Duodenal mucosa (tissue), 2 donors: ENCODE data around the gene PGAM4.

Source experiments
- H3K27ac ChIP-seq: one replicate; pipeline ENCODE4 v1.7.0; 2013; ENCODE audit warnings: low read depth, low read length
- H3K27me3 ChIP-seq, 2 donors: one replicate each; pipeline ENCODE4 v1.7.0; 2013; ENCODE audit warnings: low read length in 2 of 2, control low read depth in 1 of 2; ENCODE audit not compliant: insufficient read depth in 2 of 2, control insufficient read depth in 1 of 2
- H3K36me3 ChIP-seq, 2 donors: one replicate each; pipeline ENCODE4 v1.7.0; 2013; ENCODE audit warnings: low read length in 2 of 2, control low read depth in 1 of 2; ENCODE audit not compliant: insufficient read depth in 2 of 2, control insufficient read depth in 1 of 2
- H3K4me1 ChIP-seq, 2 donors: one replicate each; pipeline ENCODE4 v1.7.0; 2013; ENCODE audit warnings: low read length in 2 of 2, control low read depth in 1 of 2; ENCODE audit not compliant: insufficient read depth in 2 of 2, control insufficient read depth in 1 of 2
- H3K4me3 ChIP-seq, 2 donors: one replicate each; pipeline ENCODE4 v1.7.0; 2013; ENCODE audit warnings: low read length in 2 of 2, low read depth in 1 of 2
- H3K9ac ChIP-seq, 2 donors: one replicate each; pipeline ENCODE4 v1.7.0; 2013; ENCODE audit warnings: low read length in 2 of 2, low read depth in 1 of 2
- H3K9me3 ChIP-seq, 2 donors: one replicate each; pipeline ENCODE4 v1.7.0; 2013; ENCODE audit warnings: low read length in 2 of 2, control low read depth in 1 of 2; ENCODE audit not compliant: control insufficient read depth in 1 of 2

PGAM4 gene

DNA sequence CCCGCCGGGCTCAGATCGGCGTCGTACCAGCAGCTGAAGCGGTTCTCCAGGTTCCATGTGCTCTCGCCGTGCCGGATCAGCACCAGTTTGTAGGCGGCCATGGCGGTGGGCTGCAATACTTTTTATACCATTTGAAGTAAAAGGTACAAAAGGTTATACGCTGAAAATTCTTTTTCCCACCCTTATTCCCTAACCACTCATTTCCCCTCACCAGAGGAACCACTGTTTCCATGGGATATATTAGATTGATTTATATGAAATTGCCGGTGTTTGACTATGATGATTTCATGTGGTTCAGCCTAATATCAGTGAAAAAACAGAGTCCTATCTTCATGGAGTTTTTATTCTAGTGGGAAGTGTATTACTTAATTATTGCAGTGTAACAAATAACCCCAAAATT, at the start of gene PGAM4:
PGAM4 (minus strand) TSS at position 101 of the 400 bp plus-strand sequence; CDS start at position 101, 0 bp downstream.
- H3K36me3 ChIP-seq, result no peaks in the 10 kb centered on the region
- no peak within 1 kb of the TSS for H3K27ac ChIP-seq
- no peak within 1 kb of the TSS for H3K9ac ChIP-seq

DNA sequence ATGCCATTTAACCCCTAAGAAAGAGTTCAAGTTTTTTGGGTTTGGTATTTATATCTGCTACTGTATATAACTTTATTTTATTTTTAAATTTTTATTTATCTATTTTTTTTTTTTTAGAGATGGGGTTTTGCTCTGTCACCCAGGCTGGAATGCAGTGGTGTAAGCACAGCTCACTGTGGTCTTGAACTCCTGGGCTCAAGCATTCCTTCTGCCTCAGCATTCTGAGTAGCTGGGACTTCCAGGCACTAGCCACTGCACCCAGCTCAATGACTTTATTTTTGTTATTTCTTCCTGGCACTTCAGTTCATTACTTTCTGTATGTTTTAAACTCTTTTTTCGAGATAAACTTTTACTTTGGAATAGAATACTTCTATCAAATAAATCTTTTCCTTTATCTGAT, 42.4 kb upstream of the PGAM4 start:
- Histone ChIP-seq H3K36me3 (no peaks in the 10 kb centered on the region), H3K27me3 (no peaks in the 10 kb centered on the region), H3K9ac (no peak overlapping the region), H3K27ac (no peak overlapping the region), H3K9me3 (no peaks in the 10 kb centered on the region), H3K4me1 (no peaks in the 10 kb centered on the region), H3K4me3 (no peak overlapping the region)

More for the DNA sequence above, at the start of gene PGAM4:
- H3K27me3 ChIP-seq, result no peaks in the 10 kb centered on the region
- no peaks in the 10 kb centered on the region for H3K9me3 ChIP-seq
- no peak within 1 kb of the TSS for H3K4me3 ChIP-seq
- no peaks in the 10 kb centered on the region for H3K4me1 ChIP-seq

DNA sequence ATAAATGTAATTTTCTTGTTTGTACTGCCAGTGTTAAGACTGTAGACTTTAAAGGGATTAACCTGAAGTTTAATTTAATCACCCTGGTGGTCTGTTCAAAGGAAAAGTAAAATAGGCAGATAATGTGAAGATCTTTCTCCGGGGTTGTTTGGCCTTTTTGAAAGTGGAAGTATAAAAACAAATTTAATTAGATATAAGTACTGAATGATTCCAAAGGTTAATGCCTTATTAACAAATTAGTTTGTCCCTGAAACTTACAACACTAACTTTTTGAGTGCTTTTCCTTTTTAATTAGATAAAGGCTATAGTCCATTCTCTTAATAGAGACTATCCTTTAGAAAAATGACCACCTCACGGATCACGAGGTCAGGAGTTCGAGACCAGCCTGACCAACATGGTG, 10.4 kb upstream of the PGAM4 start:
- Histone ChIP-seq H3K4me1 (no peaks in the 10 kb centered on the region), H3K4me3 (no peak overlapping the region), H3K9me3 (no peaks in the 10 kb centered on the region), H3K27me3 (no peaks in the 10 kb centered on the region), H3K9ac (no peak overlapping the region), H3K27ac (no peak overlapping the region), H3K36me3 (no peaks in the 10 kb centered on the region)

DNA sequence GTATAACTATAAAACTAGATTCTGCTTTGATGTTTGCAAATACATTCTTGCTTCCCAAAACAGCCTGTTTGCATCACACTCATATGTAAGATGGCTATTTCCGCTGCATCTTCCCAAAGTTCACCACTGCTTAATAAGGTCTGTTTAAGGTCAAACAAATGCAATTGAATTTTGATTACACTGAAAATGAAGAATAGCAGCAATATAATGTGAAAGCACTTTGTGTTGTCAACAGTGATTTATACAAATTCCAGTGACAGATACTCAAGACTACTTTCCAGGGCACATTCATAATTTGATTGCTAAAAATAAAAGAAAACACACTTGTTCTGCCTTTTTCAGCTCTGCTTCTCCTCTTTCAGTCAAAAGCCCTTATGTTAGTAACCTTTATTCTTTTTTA, 8.1 kb upstream of the PGAM4 start:
- no peaks in the 10 kb centered on the region for H3K36me3 ChIP-seq
- H3K27me3 ChIP-seq, result no peaks in the 10 kb centered on the region
- no peak overlapping the region for H3K27ac ChIP-seq
- H3K9me3 ChIP-seq, result no peaks in the 10 kb centered on the region
- no peak overlapping the region for H3K4me3 ChIP-seq
- no peak overlapping the region for H3K9ac ChIP-seq
- no peaks in the 10 kb centered on the region for H3K4me1 ChIP-seq

DNA sequence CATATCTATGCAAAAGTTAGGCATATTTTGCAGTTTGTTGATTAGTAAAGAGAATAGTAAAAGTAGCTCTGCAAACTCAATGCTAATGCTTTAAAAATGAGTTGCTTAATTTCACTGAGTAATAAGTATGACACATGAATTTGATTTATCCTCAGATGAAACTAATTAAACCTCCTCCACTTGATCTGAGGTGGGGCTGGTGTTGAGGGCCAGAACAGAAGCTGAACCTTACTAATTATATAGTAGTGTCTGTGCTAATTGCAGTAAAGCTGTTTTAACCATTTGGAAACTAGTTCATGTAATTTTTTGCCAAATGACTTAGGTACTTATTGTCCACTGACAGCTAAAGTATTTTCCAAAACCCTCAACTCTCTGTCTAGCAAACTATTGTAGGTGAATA, 7.7 kb upstream of the PGAM4 start:
- Histone ChIP-seq H3K4me1 (no peaks in the 10 kb centered on the region), H3K36me3 (no peaks in the 10 kb centered on the region), H3K9me3 (no peaks in the 10 kb centered on the region), H3K9ac (no peak overlapping the region), H3K27me3 (no peaks in the 10 kb centered on the region), H3K4me3 (no peak overlapping the region), H3K27ac (no peak overlapping the region)

DNA sequence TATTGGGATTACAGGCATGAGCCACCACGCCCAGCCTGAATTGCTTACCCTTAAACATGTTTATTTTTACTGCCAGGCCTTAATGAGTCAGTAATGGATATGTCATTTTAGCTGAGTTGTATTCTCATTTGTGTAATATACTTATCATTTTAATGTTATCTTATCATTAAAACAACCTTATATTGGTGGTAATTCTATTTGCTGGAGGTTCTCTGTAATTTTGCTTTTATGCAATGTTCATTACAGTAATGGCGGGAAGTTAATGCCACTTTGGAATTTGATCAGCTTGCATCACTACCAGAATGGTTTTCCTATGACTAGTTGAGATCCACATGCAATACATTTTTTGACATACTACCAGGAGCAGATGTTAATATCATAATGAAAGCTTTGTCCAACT, 6.3 kb upstream of the PGAM4 start:
- Histone ChIP-seq H3K27ac (no peak overlapping the region), H3K4me3 (no peak overlapping the region), H3K27me3 (no peaks in the 10 kb centered on the region), H3K9me3 (no peaks in the 10 kb centered on the region), H3K4me1 (no peaks in the 10 kb centered on the region), H3K36me3 (no peaks in the 10 kb centered on the region), H3K9ac (no peak overlapping the region)

DNA sequence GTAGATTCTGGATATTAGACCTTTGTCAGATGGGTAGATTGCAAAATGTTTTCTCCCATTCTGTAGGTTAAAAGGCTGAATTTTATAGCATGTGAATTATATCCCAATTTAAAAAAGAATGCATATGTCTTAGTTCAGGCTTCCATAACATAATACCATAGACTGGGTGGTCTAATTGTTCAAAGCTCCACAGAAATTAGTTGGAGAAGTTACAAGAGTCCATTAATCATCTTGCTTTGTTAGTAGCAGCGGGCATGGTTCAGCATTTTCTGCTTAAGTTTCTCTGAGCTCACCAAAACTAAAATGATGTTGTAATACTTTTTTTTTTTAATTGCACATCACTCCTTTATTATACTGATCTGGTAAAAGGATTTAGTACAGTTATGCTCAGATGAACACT, 1.8 kb downstream of the PGAM4 start:
- no peak overlapping the region for H3K27ac ChIP-seq
- no peak overlapping the region for H3K4me3 ChIP-seq
- no peaks in the 10 kb centered on the region for H3K27me3 ChIP-seq
- no peaks in the 10 kb centered on the region for H3K4me1 ChIP-seq
- H3K36me3 ChIP-seq, result no peaks in the 10 kb centered on the region
- H3K9me3 ChIP-seq, result no peaks in the 10 kb centered on the region
- H3K9ac ChIP-seq, result no peak overlapping the region

DNA sequence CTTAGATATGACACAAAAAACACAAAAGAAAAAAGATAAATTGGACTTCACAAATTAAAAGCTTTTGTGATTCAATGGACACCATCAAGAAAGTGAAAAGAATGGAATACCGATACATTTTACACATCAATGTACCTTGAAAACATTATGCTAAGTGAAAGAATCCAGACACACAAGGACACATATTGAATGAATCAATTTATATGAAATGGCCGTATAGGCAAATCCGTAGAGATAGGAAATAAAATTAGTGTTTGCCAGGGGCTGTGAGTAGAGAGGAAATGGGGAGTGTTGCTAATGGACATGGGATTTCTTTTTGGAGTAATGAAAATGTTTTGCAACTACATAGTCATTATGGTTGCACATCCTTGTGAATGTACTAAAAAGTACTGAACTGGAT, 3.1 kb downstream of the PGAM4 start:
- peaks cover 2 to 3% of the 10 kb centered on the region in 2 donors for H3K4me1 ChIP-seq
- H3K4me3 ChIP-seq, result no peak overlapping the region
- H3K27me3 ChIP-seq, result no peaks in the 10 kb centered on the region
- H3K27ac ChIP-seq, result no peak overlapping the region
- no peak overlapping the region for H3K9ac ChIP-seq
- no peaks in the 10 kb centered on the region for H3K9me3 ChIP-seq
- H3K36me3 ChIP-seq, result no peaks in the 10 kb centered on the region

DNA sequence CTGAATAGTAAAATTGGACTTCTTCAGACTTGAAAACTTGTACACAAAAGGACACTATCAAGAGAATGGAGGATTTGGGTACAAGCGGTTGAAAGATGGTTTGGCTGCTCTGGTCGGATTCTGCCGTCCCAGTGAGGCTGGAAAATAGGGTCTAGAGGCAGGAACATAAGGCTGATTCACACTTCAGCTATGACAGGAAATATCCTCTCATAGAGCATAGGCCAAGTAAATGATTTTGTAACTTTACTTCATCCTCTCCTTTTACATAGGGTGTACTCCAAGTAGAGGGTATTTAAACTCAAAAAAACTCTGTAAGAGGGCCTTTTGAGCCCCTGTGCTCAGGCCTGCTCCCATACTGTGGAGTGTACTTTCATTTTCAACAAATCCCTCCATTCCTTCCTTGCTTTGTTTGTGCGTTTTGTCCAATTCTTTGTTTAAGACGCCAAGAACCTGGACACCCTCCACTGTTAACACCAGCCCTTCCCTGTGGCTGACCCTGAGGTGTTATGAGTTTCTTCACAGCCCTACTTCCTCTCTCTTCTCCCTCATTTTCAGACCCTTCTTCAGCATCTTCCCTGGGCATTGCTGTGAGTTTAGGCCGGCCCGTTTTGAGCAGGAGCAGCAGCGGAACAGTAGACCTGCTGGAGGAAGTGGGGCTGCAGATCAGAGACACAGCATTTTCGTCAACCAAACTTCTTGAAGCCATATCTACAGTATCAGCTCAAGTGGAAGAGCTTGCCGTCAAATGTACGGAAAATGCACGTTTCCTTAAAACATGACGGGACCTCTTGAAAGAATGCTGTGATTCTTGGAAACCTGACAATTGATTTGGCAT, 7.2 kb downstream of the PGAM4 start:
- H3K27ac ChIP-seq, result no peak overlapping the region
- H3K27me3 ChIP-seq, result no peaks in the 10 kb centered on the region
- H3K9ac ChIP-seq, result no peak overlapping the region
- no peaks in the 10 kb centered on the region for H3K9me3 ChIP-seq
- H3K4me1 ChIP-seq, result peaks cover 7 to 11% of the 10 kb centered on the region in 2 donors
- no peak overlapping the region for H3K4me3 ChIP-seq
- H3K36me3 ChIP-seq, result no peaks in the 10 kb centered on the region

DNA sequence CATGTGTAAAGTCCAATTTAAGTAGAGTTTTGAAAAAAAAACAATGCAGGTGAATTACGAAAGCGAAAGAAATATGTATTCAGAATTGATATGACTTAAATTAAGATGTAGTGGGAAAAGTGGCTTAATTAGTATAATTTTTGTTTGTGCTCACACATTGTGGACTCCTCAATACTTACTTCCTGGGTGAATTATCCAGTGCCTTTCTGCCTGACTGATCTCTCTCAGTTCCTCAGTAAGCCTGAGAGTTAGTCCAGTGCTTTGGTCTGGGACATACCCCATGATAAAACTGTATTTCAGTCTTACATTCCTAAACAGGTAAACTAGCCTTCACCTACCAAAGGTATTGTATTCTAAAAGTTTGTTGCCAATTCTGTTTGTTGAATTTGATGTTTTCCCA, 8.4 kb downstream of the PGAM4 start:
- H3K36me3 ChIP-seq, result no peaks in the 10 kb centered on the region
- peaks cover 7 to 11% of the 10 kb centered on the region in 2 donors for H3K4me1 ChIP-seq
- H3K27me3 ChIP-seq, result no peaks in the 10 kb centered on the region
- H3K4me3 ChIP-seq, result no peak overlapping the region
- no peaks in the 10 kb centered on the region for H3K9me3 ChIP-seq
- no peak overlapping the region for H3K27ac ChIP-seq
- no peak overlapping the region for H3K9ac ChIP-seq
